ENCODE data around the gene HSD3B1. TPM values are rescaled to one million over a fixed set of nuclear protein-coding genes. Genes with fewer than 3 reads are reported as not detected.
"Not testable (repeated sequence)": the region's sequence is repeated elsewhere in the genome, so short reads cannot be mapped to it uniquely, and the experiment has no call there.

Gene HSD3B1
- total RNA-seq, 3 donors from 2014 or later: not detected

DNA sequence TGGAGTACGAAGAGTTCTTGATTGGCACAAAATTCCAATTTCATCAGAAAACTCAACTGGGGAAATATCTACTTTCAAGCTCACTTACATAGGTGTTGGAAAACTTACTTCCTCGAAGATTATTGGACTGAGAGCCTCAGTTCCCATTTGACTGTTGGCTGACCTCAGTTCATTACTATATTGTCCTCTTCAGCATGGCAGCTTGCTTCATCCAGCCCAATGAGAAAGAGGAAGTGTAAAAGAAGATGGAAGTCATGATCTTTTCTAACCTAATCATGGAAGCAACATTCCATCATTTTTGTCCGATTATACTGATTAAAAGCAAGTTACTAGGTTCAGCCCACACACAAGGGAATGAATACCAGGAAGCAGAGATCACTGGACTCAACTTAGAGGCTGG lies 49.4 kb downstream of the HSD3B1 start:
- Histone ChIP-seq H3K4me3 (no peak overlapping the region), H3K9me3 (no peaks in the 10 kb centered on the region), H3K27ac (no peak overlapping the region), H3K36me3 (no peaks in the 10 kb centered on the region), H3K4me1 (no peaks in the 10 kb centered on the region), H3K27me3 (no peaks in the 10 kb centered on the region)
- DNase-seq (ENCODE audit: low spot score in 2 of 2): no peak
- intact Hi-C loops (cut with DNase I; ENCODE audit: low total_unique reads): no loop called here
- TF ChIP-seq, protein P1, sequence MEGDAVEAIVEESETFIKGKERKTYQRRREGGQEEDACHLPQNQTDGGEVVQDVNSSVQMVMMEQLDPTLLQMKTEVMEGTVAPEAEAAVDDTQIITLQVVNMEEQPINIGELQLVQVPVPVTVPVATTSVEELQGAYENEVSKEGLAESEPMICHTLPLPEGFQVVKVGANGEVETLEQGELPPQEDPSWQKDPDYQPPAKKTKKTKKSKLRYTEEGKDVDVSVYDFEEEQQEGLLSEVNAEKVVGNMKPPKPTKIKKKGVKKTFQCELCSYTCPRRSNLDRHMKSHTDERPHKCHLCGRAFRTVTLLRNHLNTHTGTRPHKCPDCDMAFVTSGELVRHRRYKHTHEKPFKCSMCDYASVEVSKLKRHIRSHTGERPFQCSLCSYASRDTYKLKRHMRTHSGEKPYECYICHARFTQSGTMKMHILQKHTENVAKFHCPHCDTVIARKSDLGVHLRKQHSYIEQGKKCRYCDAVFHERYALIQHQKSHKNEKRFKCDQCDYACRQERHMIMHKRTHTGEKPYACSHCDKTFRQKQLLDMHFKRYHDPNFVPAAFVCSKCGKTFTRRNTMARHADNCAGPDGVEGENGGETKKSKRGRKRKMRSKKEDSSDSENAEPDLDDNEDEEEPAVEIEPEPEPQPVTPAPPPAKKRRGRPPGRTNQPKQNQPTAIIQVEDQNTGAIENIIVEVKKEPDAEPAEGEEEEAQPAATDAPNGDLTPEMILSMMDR (IDR thresholded peaks at IDR 0.05): no peak
- no peak for TF ChIP-seq POLR2AphosphoS5 (IDR thresholded peaks at IDR 0.05)
- no peak for TF ChIP-seq POLR2A (IDR thresholded peaks at IDR 0.05)

- DNase-seq (ENCODE audit: low spot score in 2 of 2); H3K9me3 ChIP-seq; H3K27me3 ChIP-seq; H3K4me3 ChIP-seq; intact Hi-C loops (cut with DNase I; ENCODE audit: low total_unique reads); H3K27ac ChIP-seq; H3K4me1 ChIP-seq; H3K36me3 ChIP-seq: not testable (repeated sequence)
Observed at GRCh38 chr1:119560402-119560801, 53.4 kb downstream of the HSD3B1 start.

DNA sequence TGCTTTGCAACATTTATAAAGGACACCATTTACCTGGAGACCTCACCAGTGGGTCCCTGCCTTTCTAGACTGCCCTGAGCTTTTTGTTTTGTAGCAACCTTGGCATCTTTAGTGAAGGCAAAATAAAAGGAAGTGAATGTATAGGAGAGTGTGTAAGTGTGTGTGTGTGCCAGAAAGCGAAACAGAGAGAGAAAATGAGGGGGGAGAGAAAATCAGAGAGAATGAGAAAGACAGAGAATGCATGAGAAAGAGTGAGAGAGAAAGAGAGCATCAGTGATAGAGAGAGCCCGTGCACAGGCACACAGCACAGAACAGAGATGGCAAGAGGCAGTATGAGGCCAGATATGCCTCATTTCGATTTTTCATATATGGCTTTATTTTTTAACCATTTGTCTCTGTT lies 57.5 kb downstream of the HSD3B1 start:
- Histone ChIP-seq H3K4me1 (no peaks in the 10 kb centered on the region), H3K27ac (no peak overlapping the region), H3K27me3 (no peaks in the 10 kb centered on the region), H3K36me3 (no peaks in the 10 kb centered on the region), H3K4me3 (no peak overlapping the region), H3K9me3 (no peaks in the 10 kb centered on the region)
- intact Hi-C loops (cut with DNase I; ENCODE audit: low total_unique reads): no loop called here
- no peak for DNase-seq (ENCODE audit: low spot score in 2 of 2)
- TF ChIP-seq POLR2A (IDR thresholded peaks at IDR 0.05) (no peak), POLR2AphosphoS5 (IDR thresholded peaks at IDR 0.05) (no peak)
- TF ChIP-seq, protein P1 (IDR thresholded peaks at IDR 0.05): no peak

Other genes starting within 250 kb of the HSD3B1 start
- under 1 TPM in 1 of 3 donors, not detected in 2; 0.66 TPM for gene HAO2, start 138.4 kb upstream of the HSD3B1 start, total RNA-seq
- gene HSD3B2, start 92.1 kb upstream of the HSD3B1 start, total RNA-seq: not detected
- 1 to 10 TPM; 4.2 to 9.5 (median 7.0) TPM for gene ZNF697, start 141.1 kb downstream of the HSD3B1 start, total RNA-seq
- 10 to 100 TPM in 2 of 3 donors, 1 to 10 TPM in 1; 6.1 to 54.7 (median 17.7) TPM for gene PHGDH, start 204.7 kb downstream of the HSD3B1 start, total RNA-seq

Measured in breast epithelium (tissue), 4 donors.